ENCODE results near the gene POU2F1.
A peak's percentile ranks its signal among the peaks of the same experiment; 100 is the strongest.

The POU2F1 gene

GRCh38 chr1:167469280-167469965 is 248.7 kb downstream of the POU2F1 start:
- H3K4me3 ChIP-seq (ENCODE audit: low read depth, low read length), result no peak overlapping the region
- no peak for TF ChIP-seq CTCF (IDR thresholded peaks at IDR 0.05; ENCODE audit: control insufficient read depth, extremely low read depth, insufficient read depth)
- DNase-seq (ENCODE audit: low read depth), result peak; percentile 42

- DNase-seq (ENCODE audit: low read depth), result no peak
- no peak overlapping the region for H3K4me3 ChIP-seq (ENCODE audit: low read depth, low read length)
- no peak for TF ChIP-seq CTCF (IDR thresholded peaks at IDR 0.05; ENCODE audit: control insufficient read depth, extremely low read depth, insufficient read depth)
Measured at GRCh38 chr1:167471568-167471967, 250.9 kb downstream of the POU2F1 start.

GRCh38 chr1:167472752-167473521 is 252.3 kb downstream of the POU2F1 start:
- TF ChIP-seq CTCF (IDR thresholded peaks at IDR 0.05; ENCODE audit: control insufficient read depth, extremely low read depth, insufficient read depth), result no peak
- no peak overlapping the region for H3K4me3 ChIP-seq (ENCODE audit: low read depth, low read length)

GRCh38 chr1:167473761-167474160 is 253.1 kb downstream of the POU2F1 start:
- no peak overlapping the region for H3K4me3 ChIP-seq (ENCODE audit: low read depth, low read length)
- no peak for DNase-seq (ENCODE audit: low read depth)

More at GRCh38 chr1:167472752-167473521, 252.3 kb downstream of the POU2F1 start:
- no peak for DNase-seq (ENCODE audit: low read depth)

GRCh38 chr1:167474191-167474641 is 253.5 kb downstream of the POU2F1 start:
- DNase-seq (ENCODE audit: low read depth), result no peak
- no peak for TF ChIP-seq CTCF (IDR thresholded peaks at IDR 0.05; ENCODE audit: control insufficient read depth, extremely low read depth, insufficient read depth)
- no peak overlapping the region for H3K4me3 ChIP-seq (ENCODE audit: low read depth, low read length)

More at GRCh38 chr1:167473761-167474160, 253.1 kb downstream of the POU2F1 start:
- TF ChIP-seq CTCF (IDR thresholded peaks at IDR 0.05; ENCODE audit: control insufficient read depth, extremely low read depth, insufficient read depth), result no peak

- DNase-seq (ENCODE audit: low read depth), result no peak
- no peak overlapping the region for H3K4me3 ChIP-seq (ENCODE audit: low read depth, low read length)
- no peak for TF ChIP-seq CTCF (IDR thresholded peaks at IDR 0.05; ENCODE audit: control insufficient read depth, extremely low read depth, insufficient read depth)
Measured at GRCh38 chr1:167476061-167476460, 255.4 kb downstream of the POU2F1 start.
